ENCODE data around the gene DNAH9.

DNAH9 gene

DNA sequence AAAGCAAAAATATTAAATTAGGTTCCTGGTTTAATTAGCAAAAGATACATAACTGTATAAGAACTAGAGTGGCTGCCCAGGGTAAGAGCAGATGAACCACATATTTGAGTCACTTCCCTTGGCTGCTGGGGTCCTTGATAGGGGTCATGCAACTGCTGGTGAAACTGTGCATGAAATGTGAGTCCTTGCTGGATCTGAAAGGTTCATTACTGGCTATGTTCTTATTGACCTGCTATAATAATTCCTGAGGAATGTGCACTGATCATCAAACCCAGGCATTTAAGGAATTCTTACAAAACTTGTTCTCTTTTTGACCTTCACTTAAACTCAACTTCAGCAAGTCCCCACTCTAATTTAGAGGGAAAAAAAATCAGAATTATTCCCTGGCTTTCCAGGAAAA is 215.6 kb downstream of the DNAH9 start:
- H3K27me3 ChIP-seq (replicated peaks), result no peaks in the 10 kb centered on the region
- TF ChIP-seq, protein P1, sequence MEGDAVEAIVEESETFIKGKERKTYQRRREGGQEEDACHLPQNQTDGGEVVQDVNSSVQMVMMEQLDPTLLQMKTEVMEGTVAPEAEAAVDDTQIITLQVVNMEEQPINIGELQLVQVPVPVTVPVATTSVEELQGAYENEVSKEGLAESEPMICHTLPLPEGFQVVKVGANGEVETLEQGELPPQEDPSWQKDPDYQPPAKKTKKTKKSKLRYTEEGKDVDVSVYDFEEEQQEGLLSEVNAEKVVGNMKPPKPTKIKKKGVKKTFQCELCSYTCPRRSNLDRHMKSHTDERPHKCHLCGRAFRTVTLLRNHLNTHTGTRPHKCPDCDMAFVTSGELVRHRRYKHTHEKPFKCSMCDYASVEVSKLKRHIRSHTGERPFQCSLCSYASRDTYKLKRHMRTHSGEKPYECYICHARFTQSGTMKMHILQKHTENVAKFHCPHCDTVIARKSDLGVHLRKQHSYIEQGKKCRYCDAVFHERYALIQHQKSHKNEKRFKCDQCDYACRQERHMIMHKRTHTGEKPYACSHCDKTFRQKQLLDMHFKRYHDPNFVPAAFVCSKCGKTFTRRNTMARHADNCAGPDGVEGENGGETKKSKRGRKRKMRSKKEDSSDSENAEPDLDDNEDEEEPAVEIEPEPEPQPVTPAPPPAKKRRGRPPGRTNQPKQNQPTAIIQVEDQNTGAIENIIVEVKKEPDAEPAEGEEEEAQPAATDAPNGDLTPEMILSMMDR (IDR thresholded peaks at IDR 0.05; ENCODE audit: low read depth, low read length, missing control alignments), result no peak
- H3K27ac ChIP-seq, result no peak overlapping the region
- in situ Hi-C loops (cut with HindIII; ENCODE audit: low pct_ligation_motif_present, low sequenced_read_pairs), result no loop called here
- H3K36me3 ChIP-seq (replicated peaks), result no peaks in the 10 kb centered on the region
- no peak for DNase-seq
- H3K4me3 ChIP-seq (ENCODE audit: low read depth, low read length), result no peak overlapping the region

- TF ChIP-seq, protein P1 (IDR thresholded peaks at IDR 0.05; ENCODE audit: low read depth, low read length, missing control alignments), result no peak
- H3K27ac ChIP-seq, result no peak overlapping the region
Observed at GRCh38 chr17:11814655-11815262, 216.5 kb downstream of the DNAH9 start.

GRCh38 chr17:11816409-11816808 is 218.1 kb downstream of the DNAH9 start:
- H3K36me3 ChIP-seq (replicated peaks), result no peaks in the 10 kb centered on the region
- in situ Hi-C loops (cut with HindIII; ENCODE audit: low pct_ligation_motif_present, low sequenced_read_pairs), result no loop called here
- TF ChIP-seq, protein P1 (IDR thresholded peaks at IDR 0.05; ENCODE audit: low read depth, low read length, missing control alignments), result no peak
- no peak for DNase-seq
- H3K27me3 ChIP-seq (replicated peaks), result no peaks in the 10 kb centered on the region
- no peak overlapping the region for H3K4me3 ChIP-seq (ENCODE audit: low read depth, low read length)
- H3K27ac ChIP-seq, result no peak overlapping the region

More at GRCh38 chr17:11814655-11815262, 216.5 kb downstream of the DNAH9 start:
- Histone ChIP-seq H3K27me3 (replicated peaks) (no peaks in the 10 kb centered on the region), H3K4me3 (ENCODE audit: low read depth, low read length) (no peak overlapping the region), H3K36me3 (replicated peaks) (no peaks in the 10 kb centered on the region)
- in situ Hi-C loops (cut with HindIII; ENCODE audit: low pct_ligation_motif_present, low sequenced_read_pairs), result no loop called here
- DNase-seq, result no peak

- H3K4me3 ChIP-seq (ENCODE audit: low read depth, low read length), result no peak overlapping the region
- in situ Hi-C loops (cut with HindIII; ENCODE audit: low pct_ligation_motif_present, low sequenced_read_pairs), result no loop called here
Observed at GRCh38 chr17:11823862-11824261, 225.6 kb downstream of the DNAH9 start.

GRCh38 chr17:11825572-11826209 is 227.4 kb downstream of the DNAH9 start:
- no peaks in the 10 kb centered on the region for H3K36me3 ChIP-seq (replicated peaks)
- DNase-seq, result no peak
- H3K4me3 ChIP-seq (ENCODE audit: low read depth, low read length), result no peak overlapping the region
- H3K27me3 ChIP-seq (replicated peaks), result no peaks in the 10 kb centered on the region
- in situ Hi-C loops (cut with HindIII; ENCODE audit: low pct_ligation_motif_present, low sequenced_read_pairs), result no loop called here
- TF ChIP-seq, protein P1 (IDR thresholded peaks at IDR 0.05; ENCODE audit: low read depth, low read length, missing control alignments), result no peak
- no peak overlapping the region for H3K27ac ChIP-seq

More at GRCh38 chr17:11823862-11824261, 225.6 kb downstream of the DNAH9 start:
- no peak for DNase-seq
- TF ChIP-seq, protein P1 (IDR thresholded peaks at IDR 0.05; ENCODE audit: low read depth, low read length, missing control alignments), result no peak
- Histone ChIP-seq H3K27ac (no peak overlapping the region), H3K36me3 (replicated peaks) (no peaks in the 10 kb centered on the region), H3K27me3 (replicated peaks) (no peaks in the 10 kb centered on the region)
